Peyer's patch (tissue), 4 donors: ENCODE measurements around the gene EEFSEC. TPM values are rescaled to one million over a fixed set of nuclear protein-coding genes. Genes with fewer than 3 reads are reported as not detected.

Experiments
- DNase-seq, 3 donors: peaks; one replicate each; pipeline ENCODE4 v3.0.0-alpha.2; 2017 to 2019
- H3K27ac ChIP-seq, 4 donors: fragments of 200-600 bp; sonication (generic); one replicate each; pipeline ENCODE4 v1.5.1; 2016 to 2019
- H3K27me3 ChIP-seq, 2 donors: fragments of 200-600 bp; sonication (generic); one replicate each; pipeline ENCODE4 v1.5.1; 2019
- H3K36me3 ChIP-seq, 3 donors: fragments of 200-600 bp; sonication (generic); one replicate each; pipeline ENCODE4 v1.5.1; 2016 to 2019
- H3K4me1 ChIP-seq, 4 donors: fragments of 200-600 bp; sonication (generic); one replicate each; pipeline ENCODE4 v1.5.1; 2016 to 2019
- H3K4me3 ChIP-seq, 4 donors: fragments of 200-600 bp; sonication (generic); 1 replicate in 3 of 4; 2 replicates in 1 of 4; pipeline ENCODE4 v1.5.1; 2016 to 2019; ENCODE audit warnings: mild to moderate bottlenecking in 1 of 4
- H3K9me3 ChIP-seq, 4 donors: fragments of 200-600 bp; sonication (generic); one replicate each; pipeline ENCODE4 v1.5.1; 2016 to 2019; ENCODE audit warnings: mild to moderate bottlenecking in 1 of 4
- POLR2A ChIP-seq, 2 donors: fragments of 450-650 bp; IDR thresholded peaks; one replicate each; pipeline ENCODE4 v1.5.1; 2017; ENCODE audit warnings: antibody characterized with exemption in 2 of 2, mild to moderate bottlenecking in 2 of 2, moderate library complexity in 2 of 2
- total RNA-seq, 4 donors: library from RNA; depleted of rRNA; stranded (reverse); fragments of >200 nt; gene quantifications; one replicate each; pipeline ENCODE4 v1.1.0, GENCODE V29; 2016
- TF ChIP-seq, protein P1 (sequence below), 6 experiments: fragments of 450-650 bp in 4 of 6; fragments of 200-600 bp in 2 of 6; sonication (generic) in 1 of 6; IDR thresholded peaks; one replicate each; pipeline ENCODE4 v1.5.1; 2017 to 2019; ENCODE audit warnings: antibody characterized with exemption in 6 of 6, mild to moderate bottlenecking in 3 of 6, moderate library complexity in 1 of 6

Gene EEFSEC
- total RNA-seq, 4 donors from 2014 or later: 11.7 to 50.3 (median 19.6) TPM

DNA sequence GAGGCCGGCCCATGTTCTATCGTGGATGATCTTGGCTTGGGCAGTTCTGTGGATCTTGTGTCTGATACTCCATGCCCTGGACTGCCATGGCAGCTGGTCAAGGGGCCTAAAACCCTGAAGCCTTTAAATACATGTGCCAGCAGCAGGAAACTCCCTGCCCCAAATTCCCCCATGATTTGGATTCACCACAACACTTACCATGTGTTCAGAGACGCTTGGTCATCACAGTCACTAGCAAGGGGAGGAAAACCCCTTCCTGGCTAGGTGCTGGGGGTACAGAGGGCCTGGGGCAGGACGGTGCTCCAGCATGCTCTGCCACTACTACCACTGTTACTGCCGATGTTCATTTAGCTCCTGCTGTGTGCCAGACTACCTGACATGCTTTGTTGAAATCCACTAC is 219.0 kb downstream of the EEFSEC start:
- H3K9me3 ChIP-seq: no peaks in the 10 kb centered on the region
- no peak for DNase-seq
- no peaks in the 10 kb centered on the region for H3K4me1 ChIP-seq
- TF ChIP-seq POLR2A (IDR thresholded peaks at IDR 0.05): no peak
- TF ChIP-seq, protein P1, sequence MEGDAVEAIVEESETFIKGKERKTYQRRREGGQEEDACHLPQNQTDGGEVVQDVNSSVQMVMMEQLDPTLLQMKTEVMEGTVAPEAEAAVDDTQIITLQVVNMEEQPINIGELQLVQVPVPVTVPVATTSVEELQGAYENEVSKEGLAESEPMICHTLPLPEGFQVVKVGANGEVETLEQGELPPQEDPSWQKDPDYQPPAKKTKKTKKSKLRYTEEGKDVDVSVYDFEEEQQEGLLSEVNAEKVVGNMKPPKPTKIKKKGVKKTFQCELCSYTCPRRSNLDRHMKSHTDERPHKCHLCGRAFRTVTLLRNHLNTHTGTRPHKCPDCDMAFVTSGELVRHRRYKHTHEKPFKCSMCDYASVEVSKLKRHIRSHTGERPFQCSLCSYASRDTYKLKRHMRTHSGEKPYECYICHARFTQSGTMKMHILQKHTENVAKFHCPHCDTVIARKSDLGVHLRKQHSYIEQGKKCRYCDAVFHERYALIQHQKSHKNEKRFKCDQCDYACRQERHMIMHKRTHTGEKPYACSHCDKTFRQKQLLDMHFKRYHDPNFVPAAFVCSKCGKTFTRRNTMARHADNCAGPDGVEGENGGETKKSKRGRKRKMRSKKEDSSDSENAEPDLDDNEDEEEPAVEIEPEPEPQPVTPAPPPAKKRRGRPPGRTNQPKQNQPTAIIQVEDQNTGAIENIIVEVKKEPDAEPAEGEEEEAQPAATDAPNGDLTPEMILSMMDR (IDR thresholded peaks at IDR 0.05): no peak
- no peak overlapping the region for H3K4me3 ChIP-seq
- H3K27me3 ChIP-seq: no peaks in the 10 kb centered on the region
- no peak overlapping the region for H3K27ac ChIP-seq
- no peaks in the 10 kb centered on the region for H3K36me3 ChIP-seq

- DNase-seq: no peak
- Histone ChIP-seq H3K27me3 (no peaks in the 10 kb centered on the region), H3K36me3 (no peaks in the 10 kb centered on the region), H3K4me3 (no peak overlapping the region), H3K4me1 (no peaks in the 10 kb centered on the region), H3K27ac (no peak overlapping the region), H3K9me3 (no peaks in the 10 kb centered on the region)
- TF ChIP-seq, protein P1 (IDR thresholded peaks at IDR 0.05): no peak
- TF ChIP-seq POLR2A (IDR thresholded peaks at IDR 0.05): no peak
Observed at GRCh38 chr3:128372707-128373533, 219.6 kb downstream of the EEFSEC start.

DNA sequence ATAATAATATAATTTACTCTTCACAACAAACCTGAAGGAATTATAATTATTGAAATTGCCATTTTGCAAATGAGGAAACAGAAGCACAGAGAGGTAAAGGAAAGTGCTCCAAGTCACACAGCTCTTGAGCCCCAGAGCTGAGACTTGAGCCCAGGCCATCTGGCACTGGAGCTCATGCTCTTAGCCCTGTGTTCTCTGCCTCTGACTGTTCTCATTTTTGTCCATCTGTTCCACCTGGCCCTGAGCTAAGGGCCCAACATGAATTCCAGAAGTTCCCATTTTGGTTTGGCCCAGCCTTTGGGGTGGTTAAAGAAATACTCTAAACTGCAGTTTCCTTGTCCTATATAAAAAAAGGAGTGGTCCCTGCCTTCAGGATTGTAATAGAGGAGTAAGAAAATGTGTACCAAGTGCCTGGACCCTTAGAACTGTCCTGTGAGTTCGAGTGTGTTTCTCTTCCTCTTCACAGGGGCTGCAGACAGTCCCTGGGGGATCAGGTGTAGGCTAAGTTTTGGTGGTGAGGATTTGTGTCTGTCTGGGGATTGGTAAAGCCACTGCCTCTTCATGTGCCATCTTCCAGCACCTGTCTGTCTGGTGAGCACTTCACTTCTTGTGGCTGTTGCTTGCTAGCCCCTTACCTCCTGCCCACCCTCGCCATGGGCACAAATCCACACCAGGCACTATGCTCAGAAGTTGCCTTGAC is 221.6 kb downstream of the EEFSEC start:
- no peak overlapping the region for H3K27ac ChIP-seq
- no peaks in the 10 kb centered on the region for H3K36me3 ChIP-seq
- H3K4me1 ChIP-seq: no peaks in the 10 kb centered on the region
- H3K9me3 ChIP-seq: no peaks in the 10 kb centered on the region
- H3K27me3 ChIP-seq: no peaks in the 10 kb centered on the region
- DNase-seq: no peak
- TF ChIP-seq, protein P1 (IDR thresholded peaks at IDR 0.05): no peak
- no peak for TF ChIP-seq POLR2A (IDR thresholded peaks at IDR 0.05)
- H3K4me3 ChIP-seq: no peak overlapping the region

DNA sequence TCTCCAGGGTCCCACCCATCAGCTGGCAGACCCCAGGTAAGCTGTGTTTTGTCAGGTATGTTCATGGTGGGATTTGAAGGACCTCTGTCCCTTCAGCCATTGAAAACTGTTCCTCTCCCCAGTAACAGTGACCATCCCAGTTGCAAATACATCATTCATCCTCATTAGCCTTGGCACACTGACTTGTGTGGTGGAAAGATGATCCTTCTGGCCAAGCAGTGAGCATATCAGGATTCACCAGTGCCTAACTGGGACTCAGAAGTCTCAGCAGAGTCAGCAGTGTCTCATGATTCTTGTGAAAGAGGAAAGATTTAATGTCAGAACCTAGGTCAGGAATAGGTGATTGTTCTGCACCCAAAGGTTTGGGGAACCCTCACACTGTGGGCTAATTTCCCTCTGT is 223.2 kb downstream of the EEFSEC start:
- Histone ChIP-seq H3K36me3 (no peaks in the 10 kb centered on the region), H3K27ac (no peak overlapping the region), H3K4me1 (no peaks in the 10 kb centered on the region), H3K9me3 (no peaks in the 10 kb centered on the region), H3K27me3 (no peaks in the 10 kb centered on the region), H3K4me3 (no peak overlapping the region)
- TF ChIP-seq, protein P1 (IDR thresholded peaks at IDR 0.05): no peak
- TF ChIP-seq POLR2A (IDR thresholded peaks at IDR 0.05): no peak
- DNase-seq: no peak

- no peak for DNase-seq
- TF ChIP-seq, protein P1 (IDR thresholded peaks at IDR 0.05): no peak
- no peak for TF ChIP-seq POLR2A (IDR thresholded peaks at IDR 0.05)
- Histone ChIP-seq H3K27me3 (no peaks in the 10 kb centered on the region), H3K4me1 (peaks cover 0 to 22% (median 0%) of the 10 kb centered on the region in 4 donors), H3K9me3 (no peaks in the 10 kb centered on the region), H3K36me3 (no peaks in the 10 kb centered on the region), H3K4me3 (no peak overlapping the region), H3K27ac (no peak overlapping the region)
Observed at GRCh38 chr3:128378631-128379347, 225.5 kb downstream of the EEFSEC start.
